Esophagus squamous epithelium (tissue), 5 donors: Measurements from ENCODE around the gene OR56A4. TPM values are rescaled to one million over a fixed set of nuclear protein-coding genes. Genes with fewer than 3 reads are reported as not detected.

ENCODE experiments used
- DNase-seq: peaks from one replicate; lab custom pipeline; 2025; lab: John Stamatoyannopoulos, UW
- H3K27ac ChIP-seq, 4 donors: fragments of 200-600 bp; sonication (generic); one replicate each; pipeline ENCODE4 v1.5.1; 2016 to 2019; ENCODE audit warnings: mild to moderate bottlenecking in 1 of 4
- H3K27me3 ChIP-seq, 4 donors: fragments of 200-600 bp; sonication (generic); 1 replicate in 3 of 4; 2 replicates in 1 of 4; pipeline versions ENCODE4 v1.5.1 to v1.6.0; 2017 to 2021; ENCODE audit warnings: antibody characterized with exemption in 1 of 4
- H3K36me3 ChIP-seq, 3 donors: fragments of 200-600 bp; sonication (generic); one replicate each; pipeline ENCODE4 v1.5.1; 2016 to 2019
- H3K4me1 ChIP-seq, 3 donors: fragments of 200-600 bp; sonication (generic); one replicate each; pipeline ENCODE4 v1.5.1; 2017 to 2019
- H3K4me3 ChIP-seq, 4 donors: fragments of 200-600 bp; sonication (generic); 1 replicate in 3 of 4; 2 replicates in 1 of 4; pipeline ENCODE4 v1.5.1; 2016 to 2019; ENCODE audit warnings: mild to moderate bottlenecking in 2 of 4, moderate library complexity in 1 of 4
- H3K9me3 ChIP-seq, 3 donors: fragments of 200-600 bp; sonication (generic); one replicate each; pipeline ENCODE4 v1.5.1; 2016 to 2019
- POLR2A ChIP-seq, 4 donors: fragments of 450-650 bp; IDR thresholded peaks; one replicate each; pipeline ENCODE4 v1.6.1; 2017; ENCODE audit warnings: antibody characterized with exemption in 4 of 4, mild to moderate bottlenecking in 4 of 4, moderate library complexity in 3 of 4
- WGBS, 2 donors: methylation state at CpG; one replicate each; pipeline ENCODE4 v1.1.5; 2018; 5-methylcytosine and 5-hydroxymethylcytosine counted together
- intact Hi-C: fragments of 100-400 bp; cut with DNase I; formaldehyde crosslinking; loops from one replicate; pipeline ENCODE4 v1.15.0; 2022
- total RNA-seq, 4 donors: library from RNA; depleted of rRNA; stranded (reverse); fragments of >200 nt; gene quantifications; one replicate each; pipeline ENCODE4 v1.1.0, GENCODE V29; 2016
- TF ChIP-seq, protein P1 (sequence below), 6 experiments: fragments of 450-650 bp in 4 of 6; fragments of 200-600 bp in 2 of 6; sonication (generic) in 2 of 6; IDR thresholded peaks; one replicate each; pipeline ENCODE4 v1.5.1; 2016 to 2019; ENCODE audit warnings: antibody characterized with exemption in 6 of 6, mild to moderate bottlenecking in 4 of 6, moderate library complexity in 4 of 6
- donor health status: DM: yes; HTN: yes; CAD: no.

OR56A4 gene
- total RNA-seq, 4 donors from 2014 or later: not detected

DNA sequence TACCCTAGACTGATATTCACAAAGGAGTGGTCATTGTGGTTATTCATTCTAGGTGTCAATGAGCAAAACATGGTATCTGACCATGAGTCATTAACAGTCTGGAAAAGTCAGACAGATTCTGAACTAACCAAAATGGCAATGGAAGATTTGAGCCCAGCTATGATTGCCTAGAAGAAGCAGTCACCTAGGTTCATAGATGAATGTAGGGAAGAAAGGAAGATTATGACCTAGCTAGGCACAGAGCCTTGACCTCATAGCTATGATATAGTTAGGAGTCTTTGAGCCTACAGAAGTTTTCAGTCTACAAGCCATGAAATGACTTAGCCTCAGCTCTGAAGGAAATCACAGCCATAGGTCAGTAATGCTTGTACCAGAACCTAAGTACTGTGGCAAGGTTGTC, 351 bp downstream of the OR56A4 start:
- DNase-seq: no peak
- H3K4me1 ChIP-seq: no peaks in the 10 kb centered on the region

DNA sequence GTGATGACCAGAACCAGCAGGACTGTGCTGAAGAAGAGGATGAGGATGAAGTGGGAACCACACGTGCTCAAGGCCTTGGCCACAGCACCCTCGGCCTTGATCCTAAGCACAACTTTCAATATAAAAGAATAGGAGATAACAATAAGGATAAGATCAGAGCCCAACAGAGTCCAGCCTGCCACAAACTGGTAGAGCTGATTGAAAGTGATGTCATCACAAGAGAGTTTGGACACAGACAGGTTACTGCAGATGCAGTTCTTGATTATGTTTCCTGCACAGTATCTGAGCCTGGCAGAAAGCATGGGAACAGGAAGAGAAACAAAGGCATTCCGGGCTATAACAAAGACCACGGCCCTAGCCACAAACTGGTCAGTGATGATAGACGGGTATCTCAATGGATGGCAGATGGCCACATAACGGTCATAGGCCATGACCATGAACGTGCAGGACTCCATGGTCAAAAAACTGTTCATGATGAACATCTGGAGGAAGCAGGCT, 4.5 kb downstream of the OR56A4 start:
- intact Hi-C loops: no loop called here
- no peak overlapping the region for H3K4me3 ChIP-seq
- no peaks in the 10 kb centered on the region for H3K4me1 ChIP-seq
- TF ChIP-seq, protein P1, sequence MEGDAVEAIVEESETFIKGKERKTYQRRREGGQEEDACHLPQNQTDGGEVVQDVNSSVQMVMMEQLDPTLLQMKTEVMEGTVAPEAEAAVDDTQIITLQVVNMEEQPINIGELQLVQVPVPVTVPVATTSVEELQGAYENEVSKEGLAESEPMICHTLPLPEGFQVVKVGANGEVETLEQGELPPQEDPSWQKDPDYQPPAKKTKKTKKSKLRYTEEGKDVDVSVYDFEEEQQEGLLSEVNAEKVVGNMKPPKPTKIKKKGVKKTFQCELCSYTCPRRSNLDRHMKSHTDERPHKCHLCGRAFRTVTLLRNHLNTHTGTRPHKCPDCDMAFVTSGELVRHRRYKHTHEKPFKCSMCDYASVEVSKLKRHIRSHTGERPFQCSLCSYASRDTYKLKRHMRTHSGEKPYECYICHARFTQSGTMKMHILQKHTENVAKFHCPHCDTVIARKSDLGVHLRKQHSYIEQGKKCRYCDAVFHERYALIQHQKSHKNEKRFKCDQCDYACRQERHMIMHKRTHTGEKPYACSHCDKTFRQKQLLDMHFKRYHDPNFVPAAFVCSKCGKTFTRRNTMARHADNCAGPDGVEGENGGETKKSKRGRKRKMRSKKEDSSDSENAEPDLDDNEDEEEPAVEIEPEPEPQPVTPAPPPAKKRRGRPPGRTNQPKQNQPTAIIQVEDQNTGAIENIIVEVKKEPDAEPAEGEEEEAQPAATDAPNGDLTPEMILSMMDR (IDR thresholded peaks at IDR 0.05): no peak
- TF ChIP-seq POLR2A (IDR thresholded peaks at IDR 0.05): no peak
- H3K27ac ChIP-seq: no peak overlapping the region
- H3K36me3 ChIP-seq: no peaks in the 10 kb centered on the region
- DNase-seq: no peak
- WGBS, 2 donors: 64 to 68% methylated on average over 7 of the region's 7 CpGs
- H3K9me3 ChIP-seq: no peaks in the 10 kb centered on the region
- no peaks in the 10 kb centered on the region for H3K27me3 ChIP-seq

More for the DNA sequence above, 351 bp downstream of the OR56A4 start:
- H3K27me3 ChIP-seq: no peaks in the 10 kb centered on the region
- H3K36me3 ChIP-seq: no peaks in the 10 kb centered on the region
- no peaks in the 10 kb centered on the region for H3K9me3 ChIP-seq
- no peak overlapping the region for H3K27ac ChIP-seq
- no peak overlapping the region for H3K4me3 ChIP-seq
- no peak for TF ChIP-seq POLR2A (IDR thresholded peaks at IDR 0.05)
- TF ChIP-seq, protein P1 (IDR thresholded peaks at IDR 0.05): no peak
- intact Hi-C loops: no loop called here

DNA sequence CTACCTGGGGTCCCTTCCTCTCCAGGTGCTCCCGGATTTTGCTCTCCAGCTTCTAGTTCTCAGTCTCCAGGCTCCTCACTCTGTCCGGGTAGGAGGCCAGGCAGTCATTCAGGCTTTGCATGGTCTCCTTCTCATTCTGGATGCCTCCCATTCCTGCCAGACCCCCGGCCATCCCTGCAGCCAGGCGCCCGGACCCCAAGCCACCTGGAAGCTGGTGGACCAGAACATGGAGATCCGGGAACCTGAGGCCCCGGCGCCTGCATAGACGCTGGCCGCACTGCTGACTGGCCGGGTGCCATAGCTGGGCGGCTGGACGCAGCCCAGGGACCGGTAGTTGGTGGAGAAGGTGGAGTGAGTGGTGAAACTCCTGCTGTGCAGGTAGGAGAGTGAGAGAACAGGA, 12.0 kb downstream of the OR56A4 start:
- TF ChIP-seq, protein P1 (IDR thresholded peaks at IDR 0.05): no peak
- TF ChIP-seq POLR2A (IDR thresholded peaks at IDR 0.05): no peak
- DNase-seq: no peak
- H3K9me3 ChIP-seq: no peaks in the 10 kb centered on the region
- no peak overlapping the region for H3K4me3 ChIP-seq
- H3K27me3 ChIP-seq: no peaks in the 10 kb centered on the region
- H3K36me3 ChIP-seq: no peaks in the 10 kb centered on the region
- WGBS, 2 donors: 84 to 90% methylated on average over 11 of the region's 14 CpGs
- intact Hi-C loops: no loop called here
- H3K4me1 ChIP-seq: no peaks in the 10 kb centered on the region
- no peak overlapping the region for H3K27ac ChIP-seq

DNA sequence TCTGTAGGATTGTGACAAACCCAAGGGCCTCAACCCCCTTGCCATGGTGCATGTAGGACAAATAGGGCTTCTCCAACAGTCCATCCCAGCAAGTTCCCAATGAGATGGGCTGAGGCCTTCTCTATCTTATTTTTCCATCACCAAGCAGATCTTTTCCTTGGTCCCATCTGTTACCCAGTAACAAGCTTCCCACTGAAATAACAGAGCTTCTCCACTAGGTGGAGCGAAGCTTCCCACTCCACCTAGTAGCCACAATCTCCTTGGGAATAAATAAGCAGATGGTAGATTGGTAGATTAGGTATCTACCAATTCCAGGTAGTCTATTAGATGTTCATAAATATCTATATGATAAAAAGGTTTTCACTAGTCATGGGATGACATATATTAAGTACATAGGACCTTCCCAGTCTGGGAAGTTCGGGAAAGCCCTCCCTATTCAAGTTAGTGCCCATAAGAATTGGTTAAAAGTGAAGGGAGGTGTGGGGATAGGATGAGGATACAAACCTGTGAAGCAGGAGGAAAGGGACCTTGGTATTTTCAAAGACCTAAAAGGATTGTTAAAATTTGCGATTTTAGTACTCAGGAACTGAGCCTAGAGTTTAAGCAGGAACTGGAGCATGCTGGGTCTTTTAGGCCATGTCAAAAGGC, 14.0 kb downstream of the OR56A4 start:
- no peak for DNase-seq
- H3K9me3 ChIP-seq: no peaks in the 10 kb centered on the region
- intact Hi-C loops: no loop called here

DNA sequence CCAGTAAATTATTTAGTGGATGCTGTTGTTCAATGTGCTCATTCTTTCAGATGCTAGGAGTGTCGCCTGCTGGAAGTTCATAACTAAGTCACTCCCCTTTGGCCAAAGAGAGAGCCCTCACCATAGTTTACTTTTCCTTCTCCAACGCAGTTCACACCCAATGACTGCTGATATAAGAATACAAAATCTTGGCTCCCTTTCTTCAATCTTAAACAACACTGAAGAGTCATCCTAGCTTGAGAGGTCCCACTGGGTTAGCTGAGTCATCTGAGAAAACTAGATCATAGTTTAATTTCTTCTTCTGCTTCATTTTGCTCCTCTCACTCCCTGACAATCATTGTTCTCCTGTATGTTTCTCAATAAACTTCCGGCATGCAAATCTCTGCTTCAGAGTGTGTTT, 14.6 kb downstream of the OR56A4 start:
- TF ChIP-seq, protein P1 (IDR thresholded peaks at IDR 0.05): no peak
- no peak for TF ChIP-seq POLR2A (IDR thresholded peaks at IDR 0.05)
- no peaks in the 10 kb centered on the region for H3K36me3 ChIP-seq
- no peaks in the 10 kb centered on the region for H3K4me1 ChIP-seq
- 53 to 54% methylated on average over 3 of the region's 3 CpGs for WGBS, 2 donors
- H3K27ac ChIP-seq: no peak overlapping the region
- DNase-seq: no peak
- intact Hi-C loops: no loop called here
- no peak overlapping the region for H3K4me3 ChIP-seq
- no peaks in the 10 kb centered on the region for H3K27me3 ChIP-seq
- H3K9me3 ChIP-seq: no peaks in the 10 kb centered on the region

More for the DNA sequence above, 14.0 kb downstream of the OR56A4 start:
- TF ChIP-seq, protein P1 (IDR thresholded peaks at IDR 0.05): peak in 4 of 6 experiments; percentile 28 to 59 (median 38)
- TF ChIP-seq POLR2A (IDR thresholded peaks at IDR 0.05): no peak
- Histone ChIP-seq H3K27me3 (no peaks in the 10 kb centered on the region), H3K36me3 (no peaks in the 10 kb centered on the region), H3K27ac (no peak overlapping the region), H3K4me3 (no peak overlapping the region), H3K4me1 (no peaks in the 10 kb centered on the region)
- WGBS, 2 donors: 44 to 53% methylated on average over 3 of the region's 3 CpGs
